K562 (cell line): ENCODE data around the gene PBX2. TPM values are rescaled to one million over a fixed set of nuclear protein-coding genes. Genes with fewer than 3 reads are reported as not detected.

Experiments used
- ASH1L ChIP-seq: fragments of 450-650 bp; IDR thresholded peaks from 2 replicates; pipeline ENCODE4 v1.6.1; 2018; ENCODE audit warnings: borderline replicate concordance, mild to moderate bottlenecking, low read depth; ENCODE audit not compliant: partially characterized antibody
- ATF7 ChIP-seq: fragments of 450-650 bp; IDR thresholded peaks from 2 replicates; pipeline ENCODE4 v1.7.1; 2014; ENCODE audit warnings: mild to moderate bottlenecking, moderate library complexity
- GABPB2 ChIP-seq: fragments of 250-450 bp; sonication (Bioruptor Pico); conservative IDR thresholded peaks from 2 replicates; pipeline ENCODE4 v1.5.1; 2021; ENCODE audit warnings: mild to moderate bottlenecking
- MCM7 ChIP-seq, 2 experiments: fragments of 450-650 bp; IDR thresholded peaks; 2 replicates each; pipeline ENCODE4 v1.6.1; 2016 to 2018
- POLR2B ChIP-seq: fragments of 450-650 bp; IDR thresholded peaks from 2 replicates; pipeline ENCODE4 v1.6.1; 2018; ENCODE audit warnings: low read depth; ENCODE audit not compliant: partially characterized antibody
- RUNX1 ChIP-seq: sonication (generic); IDR thresholded peaks from 2 replicates; pipeline ENCODE4 v1.6.1; 2016; ENCODE audit warnings: antibody characterized with exemption, low read depth
- ZFP30 ChIP-seq: fragments of 250-450 bp; sonication (Bioruptor Pico); IDR thresholded peaks from 2 replicates; pipeline ENCODE4 v1.8.0; 2022; ENCODE audit warnings: moderate library complexity, mild to moderate bottlenecking, inconsistent platforms, borderline replicate concordance
- ZNF347 ChIP-seq: fragments of 450-650 bp; formaldehyde crosslinking; IDR thresholded peaks from 2 replicates; pipeline ENCODE4 v1.4.0; 2020; ENCODE audit warnings: low read depth, mild to moderate bottlenecking, moderate library complexity
- ZNF551 ChIP-seq: fragments of 250-450 bp; sonication (Bioruptor Pico); IDR thresholded peaks from 2 replicates; pipeline ENCODE4 v1.5.0; 2021; ENCODE audit warnings: mild to moderate bottlenecking, moderate library complexity
- polyA plus RNA-seq, 8 experiments: library from polyadenylated mRNA; depleted of rRNA in 4 of 8; stranded (reverse) in 5 of 8; unstranded in 3 of 8; fragments of >200 nt; fragmentation: Nextera tagmentation in 2 of 8; fragmentation: Illumina TruSeq in 1 of 8; extraction: Ambion mirVana in 2 of 8; extraction: Trizol in 1 of 8; gene quantifications; 2 replicates each; pipeline versions ENCODE4 v1.2.1 to v1.2.3, GENCODE V29; 2011 to 2014; ENCODE audit warnings: inconsistent platforms in 1 of 8, missing spikeins in 1 of 8
- total RNA-seq, 7 experiments: library from RNA; depleted of rRNA in 6 of 7; stranded (reverse); fragments of >200 nt in 6 of 7; fragmentation: Illumina TruSeq in 2 of 7; extraction: Trizol in 2 of 7; gene quantifications; 2 replicates each; pipeline versions ENCODE4 v1.2.1 to v1.2.3, GENCODE V29; 2011 to 2021; ENCODE audit warnings: low replicate concordance in 1 of 7
- TF ChIP-seq, protein P1 (sequence below): sonication (generic); formaldehyde crosslinking; IDR thresholded peaks from 2 replicates; pipeline ENCODE4 v1.8.1; 2023; ENCODE audit warnings: mild to moderate bottlenecking, missing genetic modification reagents
- TF ChIP-seq, protein P2 (sequence below): fragments of 250-450 bp; sonication (Bioruptor Pico); IDR thresholded peaks from 2 replicates; pipeline ENCODE4 v1.5.0; 2020; ENCODE audit warnings: mild to moderate bottlenecking, borderline replicate concordance
- TF ChIP-seq, protein P3 (sequence below): fragments of 250-450 bp; sonication (Bioruptor Pico); IDR thresholded peaks from 2 replicates; pipeline ENCODE4 v1.4.0; 2020
- TF ChIP-seq, protein P4 (sequence below): fragments of 450-650 bp; formaldehyde crosslinking; IDR thresholded peaks from 2 replicates; pipeline ENCODE4 v1.4.0; 2020; ENCODE audit warnings: mild to moderate bottlenecking, mixed read lengths
- TF ChIP-seq, protein P5 (sequence below): fragments of 250-450 bp; sonication (Bioruptor Pico); IDR thresholded peaks from 2 replicates; pipeline ENCODE4 v1.4.0; 2020

Gene PBX2
- total and polyA plus RNA-seq, 9 of the 15 experiments (the other 6 are each of a cell fraction or from before 2014, with no cell fraction given), result 1.9 to 134 (median 62.5) TPM

DNA sequence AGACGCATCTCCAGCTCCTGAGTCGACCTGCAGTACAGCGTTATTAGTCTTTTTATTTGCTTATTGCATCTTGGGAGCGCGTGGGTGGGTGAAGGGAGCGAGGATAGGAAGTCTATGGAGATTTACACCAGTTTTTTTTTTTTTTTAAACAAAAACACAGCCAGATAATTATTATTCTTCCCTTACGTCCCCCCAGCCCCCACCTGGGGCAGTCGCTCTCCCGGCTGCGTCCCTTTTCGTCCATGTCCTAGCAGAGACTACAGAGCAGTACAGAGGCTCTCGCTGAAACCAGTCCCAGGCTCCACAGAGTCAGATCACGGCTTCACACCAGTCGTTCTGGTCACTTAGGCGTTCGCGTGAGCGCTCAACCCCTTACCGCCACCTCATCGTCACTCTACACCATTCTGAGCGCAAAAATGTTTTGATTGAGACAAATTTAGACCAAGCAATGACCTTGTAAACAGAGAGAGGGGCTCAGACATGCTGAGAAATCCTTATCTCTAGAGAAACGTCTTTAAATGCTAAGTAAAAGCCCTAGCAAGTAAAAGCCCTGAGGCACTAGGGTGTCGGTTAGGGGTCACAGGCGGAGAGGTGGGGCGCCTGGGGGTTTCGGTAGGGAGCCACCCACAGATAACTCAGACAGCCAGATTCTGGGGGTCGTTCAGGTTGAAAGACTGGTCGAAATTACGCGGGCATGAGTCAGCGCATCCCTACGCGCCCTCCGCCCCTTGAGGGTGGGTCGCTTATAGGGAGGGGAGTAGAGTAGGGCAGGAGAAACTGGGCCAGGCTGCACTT, 37.0 kb downstream of the PBX2 start (continued):
- TF ChIP-seq, protein P1, sequence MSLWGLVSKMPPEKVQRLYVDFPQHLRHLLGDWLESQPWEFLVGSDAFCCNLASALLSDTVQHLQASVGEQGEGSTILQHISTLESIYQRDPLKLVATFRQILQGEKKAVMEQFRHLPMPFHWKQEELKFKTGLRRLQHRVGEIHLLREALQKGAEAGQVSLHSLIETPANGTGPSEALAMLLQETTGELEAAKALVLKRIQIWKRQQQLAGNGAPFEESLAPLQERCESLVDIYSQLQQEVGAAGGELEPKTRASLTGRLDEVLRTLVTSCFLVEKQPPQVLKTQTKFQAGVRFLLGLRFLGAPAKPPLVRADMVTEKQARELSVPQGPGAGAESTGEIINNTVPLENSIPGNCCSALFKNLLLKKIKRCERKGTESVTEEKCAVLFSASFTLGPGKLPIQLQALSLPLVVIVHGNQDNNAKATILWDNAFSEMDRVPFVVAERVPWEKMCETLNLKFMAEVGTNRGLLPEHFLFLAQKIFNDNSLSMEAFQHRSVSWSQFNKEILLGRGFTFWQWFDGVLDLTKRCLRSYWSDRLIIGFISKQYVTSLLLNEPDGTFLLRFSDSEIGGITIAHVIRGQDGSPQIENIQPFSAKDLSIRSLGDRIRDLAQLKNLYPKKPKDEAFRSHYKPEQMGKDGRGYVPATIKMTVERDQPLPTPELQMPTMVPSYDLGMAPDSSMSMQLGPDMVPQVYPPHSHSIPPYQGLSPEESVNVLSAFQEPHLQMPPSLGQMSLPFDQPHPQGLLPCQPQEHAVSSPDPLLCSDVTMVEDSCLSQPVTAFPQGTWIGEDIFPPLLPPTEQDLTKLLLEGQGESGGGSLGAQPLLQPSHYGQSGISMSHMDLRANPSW (CRISPR knock-in tag), result no peak
- TF ChIP-seq MCM7 (IDR thresholded peaks at IDR 0.05) (no peak), ASH1L (no peak), GABPB2 (CRISPR knock-in tag) (no peak), RUNX1 (no peak), POLR2B (no peak), ATF7 (no peak), ZNF551 (CRISPR knock-in tag) (no peak), ZFP30 (CRISPR knock-in tag) (no peak), ZNF347 (CRISPR knock-in tag) (no peak)
- TF ChIP-seq, protein P2, sequence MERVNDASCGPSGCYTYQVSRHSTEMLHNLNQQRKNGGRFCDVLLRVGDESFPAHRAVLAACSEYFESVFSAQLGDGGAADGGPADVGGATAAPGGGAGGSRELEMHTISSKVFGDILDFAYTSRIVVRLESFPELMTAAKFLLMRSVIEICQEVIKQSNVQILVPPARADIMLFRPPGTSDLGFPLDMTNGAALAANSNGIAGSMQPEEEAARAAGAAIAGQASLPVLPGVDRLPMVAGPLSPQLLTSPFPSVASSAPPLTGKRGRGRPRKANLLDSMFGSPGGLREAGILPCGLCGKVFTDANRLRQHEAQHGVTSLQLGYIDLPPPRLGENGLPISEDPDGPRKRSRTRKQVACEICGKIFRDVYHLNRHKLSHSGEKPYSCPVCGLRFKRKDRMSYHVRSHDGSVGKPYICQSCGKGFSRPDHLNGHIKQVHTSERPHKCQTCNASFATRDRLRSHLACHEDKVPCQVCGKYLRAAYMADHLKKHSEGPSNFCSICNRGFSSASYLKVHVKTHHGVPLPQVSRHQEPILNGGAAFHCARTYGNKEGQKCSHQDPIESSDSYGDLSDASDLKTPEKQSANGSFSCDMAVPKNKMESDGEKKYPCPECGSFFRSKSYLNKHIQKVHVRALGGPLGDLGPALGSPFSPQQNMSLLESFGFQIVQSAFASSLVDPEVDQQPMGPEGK, result no peak
- TF ChIP-seq, protein P3, sequence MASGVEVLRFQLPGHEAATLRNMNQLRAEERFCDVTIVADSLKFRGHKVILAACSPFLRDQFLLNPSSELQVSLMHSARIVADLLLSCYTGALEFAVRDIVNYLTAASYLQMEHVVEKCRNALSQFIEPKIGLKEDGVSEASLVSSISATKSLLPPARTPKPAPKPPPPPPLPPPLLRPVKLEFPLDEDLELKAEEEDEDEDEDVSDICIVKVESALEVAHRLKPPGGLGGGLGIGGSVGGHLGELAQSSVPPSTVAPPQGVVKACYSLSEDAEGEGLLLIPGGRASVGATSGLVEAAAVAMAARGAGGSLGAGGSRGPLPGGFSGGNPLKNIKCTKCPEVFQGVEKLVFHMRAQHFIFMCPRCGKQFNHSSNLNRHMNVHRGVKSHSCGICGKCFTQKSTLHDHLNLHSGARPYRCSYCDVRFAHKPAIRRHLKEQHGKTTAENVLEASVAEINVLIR, result no peak
- TF ChIP-seq, protein P4, sequence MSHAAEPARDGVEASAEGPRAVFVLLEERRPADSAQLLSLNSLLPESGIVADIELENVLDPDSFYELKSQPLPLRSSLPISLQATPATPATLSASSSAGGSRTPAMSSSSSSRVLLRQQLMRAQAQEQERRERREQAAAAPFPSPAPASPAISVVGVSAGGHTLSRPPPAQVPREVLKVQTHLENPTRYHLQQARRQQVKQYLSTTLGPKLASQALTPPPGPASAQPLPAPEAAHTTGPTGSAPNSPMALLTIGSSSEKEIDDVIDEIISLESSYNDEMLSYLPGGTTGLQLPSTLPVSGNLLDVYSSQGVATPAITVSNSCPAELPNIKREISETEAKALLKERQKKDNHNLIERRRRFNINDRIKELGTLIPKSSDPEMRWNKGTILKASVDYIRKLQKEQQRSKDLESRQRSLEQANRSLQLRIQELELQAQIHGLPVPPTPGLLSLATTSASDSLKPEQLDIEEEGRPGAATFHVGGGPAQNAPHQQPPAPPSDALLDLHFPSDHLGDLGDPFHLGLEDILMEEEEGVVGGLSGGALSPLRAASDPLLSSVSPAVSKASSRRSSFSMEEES (CRISPR knock-in tag), result no peak
- TF ChIP-seq, protein P5, sequence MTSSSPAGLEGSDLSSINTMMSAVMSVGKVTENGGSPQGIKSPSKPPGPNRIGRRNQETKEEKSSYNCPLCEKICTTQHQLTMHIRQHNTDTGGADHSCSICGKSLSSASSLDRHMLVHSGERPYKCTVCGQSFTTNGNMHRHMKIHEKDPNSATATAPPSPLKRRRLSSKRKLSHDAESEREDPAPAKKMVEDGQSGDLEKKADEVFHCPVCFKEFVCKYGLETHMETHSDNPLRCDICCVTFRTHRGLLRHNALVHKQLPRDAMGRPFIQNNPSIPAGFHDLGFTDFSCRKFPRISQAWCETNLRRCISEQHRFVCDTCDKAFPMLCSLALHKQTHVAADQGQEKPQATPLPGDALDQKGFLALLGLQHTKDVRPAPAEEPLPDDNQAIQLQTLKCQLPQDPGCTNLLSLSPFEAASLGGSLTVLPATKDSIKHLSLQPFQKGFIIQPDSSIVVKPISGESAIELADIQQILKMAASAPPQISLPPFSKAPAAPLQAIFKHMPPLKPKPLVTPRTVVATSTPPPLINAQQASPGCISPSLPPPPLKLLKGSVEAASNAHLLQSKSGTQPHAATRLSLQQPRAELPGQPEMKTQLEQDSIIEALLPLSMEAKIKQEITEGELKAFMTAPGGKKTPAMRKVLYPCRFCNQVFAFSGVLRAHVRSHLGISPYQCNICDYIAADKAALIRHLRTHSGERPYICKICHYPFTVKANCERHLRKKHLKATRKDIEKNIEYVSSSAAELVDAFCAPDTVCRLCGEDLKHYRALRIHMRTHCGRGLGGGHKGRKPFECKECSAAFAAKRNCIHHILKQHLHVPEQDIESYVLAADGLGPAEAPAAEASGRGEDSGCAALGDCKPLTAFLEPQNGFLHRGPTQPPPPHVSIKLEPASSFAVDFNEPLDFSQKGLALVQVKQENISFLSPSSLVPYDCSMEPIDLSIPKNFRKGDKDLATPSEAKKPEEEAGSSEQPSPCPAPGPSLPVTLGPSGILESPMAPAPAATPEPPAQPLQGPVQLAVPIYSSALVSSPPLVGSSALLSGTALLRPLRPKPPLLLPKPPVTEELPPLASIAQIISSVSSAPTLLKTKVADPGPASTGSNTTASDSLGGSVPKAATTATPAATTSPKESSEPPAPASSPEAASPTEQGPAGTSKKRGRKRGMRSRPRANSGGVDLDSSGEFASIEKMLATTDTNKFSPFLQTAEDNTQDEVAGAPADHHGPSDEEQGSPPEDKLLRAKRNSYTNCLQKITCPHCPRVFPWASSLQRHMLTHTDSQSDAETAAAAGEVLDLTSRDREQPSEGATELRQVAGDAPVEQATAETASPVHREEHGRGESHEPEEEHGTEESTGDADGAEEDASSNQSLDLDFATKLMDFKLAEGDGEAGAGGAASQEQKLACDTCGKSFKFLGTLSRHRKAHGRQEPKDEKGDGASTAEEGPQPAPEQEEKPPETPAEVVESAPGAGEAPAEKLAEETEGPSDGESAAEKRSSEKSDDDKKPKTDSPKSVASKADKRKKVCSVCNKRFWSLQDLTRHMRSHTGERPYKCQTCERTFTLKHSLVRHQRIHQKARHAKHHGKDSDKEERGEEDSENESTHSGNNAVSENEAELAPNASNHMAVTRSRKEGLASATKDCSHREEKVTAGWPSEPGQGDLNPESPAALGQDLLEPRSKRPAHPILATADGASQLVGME (CRISPR knock-in tag), result no peak
